ENCODE results near the gene TADA2B. TPM values are rescaled to one million over a fixed set of nuclear protein-coding genes. Genes with fewer than 3 reads are reported as not detected.
"Not testable (repeated sequence)": the region's sequence is repeated elsewhere in the genome, so short reads cannot be mapped to it uniquely, and the experiment has no call there.

The TADA2B gene
- total RNA-seq, 1 experiment from 2014 or later: 6.9 TPM

- DNase-seq (ENCODE audit: low spot score): not testable (repeated sequence)
Observed at GRCh38 chr4:7079483-7079882, 36.3 kb downstream of the TADA2B start.

- DNase-seq (ENCODE audit: low spot score): not testable (repeated sequence)
Observed at GRCh38 chr4:7079909-7080308, 36.7 kb downstream of the TADA2B start.

GRCh38 chr4:7083597-7084563, 40.7 kb downstream of the TADA2B start:
- no peak for DNase-seq (ENCODE audit: low spot score)

GRCh38 chr4:7084564-7084961, 41.4 kb downstream of the TADA2B start:
- not testable (repeated sequence) for DNase-seq (ENCODE audit: low spot score)

GRCh38 chr4:7086384-7086783, 43.2 kb downstream of the TADA2B start:
- no peak for DNase-seq (ENCODE audit: low spot score)

GRCh38 chr4:7087036-7087435, 43.9 kb downstream of the TADA2B start:
- no peak for DNase-seq (ENCODE audit: low spot score)

GRCh38 chr4:7089213-7089986, 46.2 kb downstream of the TADA2B start:
- no peak for DNase-seq (ENCODE audit: low spot score)

GRCh38 chr4:7092026-7092425, 48.9 kb downstream of the TADA2B start:
- no peak for DNase-seq (ENCODE audit: low spot score)

GRCh38 chr4:7094916-7095315, 51.7 kb downstream of the TADA2B start:
- DNase-seq (ENCODE audit: low spot score): no peak

- no peak for DNase-seq (ENCODE audit: low spot score)
Observed at GRCh38 chr4:7095611-7096155, 52.5 kb downstream of the TADA2B start.

GRCh38 chr4:7096236-7096635, 53.1 kb downstream of the TADA2B start:
- no peak for DNase-seq (ENCODE audit: low spot score)

GRCh38 chr4:7101692-7102515, 58.7 kb downstream of the TADA2B start:
- DNase-seq (ENCODE audit: low spot score): peak; percentile 64

- DNase-seq (ENCODE audit: low spot score): not testable (repeated sequence)
Observed at GRCh38 chr4:7102516-7102909, 59.3 kb downstream of the TADA2B start.

- peak; percentile 63 for DNase-seq (ENCODE audit: low spot score)
Observed at GRCh38 chr4:7103031-7103606, 59.9 kb downstream of the TADA2B start.

- no peak for DNase-seq (ENCODE audit: low spot score)
Observed at GRCh38 chr4:7103607-7104365, 60.6 kb downstream of the TADA2B start.

GRCh38 chr4:7104366-7105031, 61.3 kb downstream of the TADA2B start:
- no peak for DNase-seq (ENCODE audit: low spot score)

- no peak for DNase-seq (ENCODE audit: low spot score)
Observed at GRCh38 chr4:7105276-7105675, 62.1 kb downstream of the TADA2B start.

GRCh38 chr4:7107166-7107905, 64.2 kb downstream of the TADA2B start:
- DNase-seq (ENCODE audit: low spot score): no peak
